H1 (cell line): ENCODE results near the gene PNPLA1. TPM values are rescaled to one million over a fixed set of nuclear protein-coding genes. Genes with fewer than 3 reads are reported as not detected.

Experiments used
- CTCF ChIA-PET: fragments of 300-600 bp; sonication (Branson Sonifier 250); formaldehyde crosslinking; loops from one replicate; lab custom pipeline; 2021; ENCODE audit not compliant: partially characterized antibody; lab: Charles Lee
- POLR2A ChIA-PET: fragments of 300-600 bp; sonication (Branson Sonifier 250); formaldehyde crosslinking; loops from one replicate; lab custom pipeline; 2021; ENCODE audit warnings: inconsistent platforms; ENCODE audit not compliant: partially characterized antibody; lab: Charles Lee
- DNase-seq, 2 experiments: peaks; one replicate each; pipeline versions ENCODE4 v3.0.0 to v3.0.0-alpha.2; 2010 to 2022; ENCODE audit warnings: low spot score in 2 of 2, low read depth in 1 of 2, mixed read lengths in 1 of 2
- FAIRE-seq: peaks from 2 replicates; lab custom pipeline; 2011; peaks lifted over from hg19 to GRCh38; lab: Jason Lieb, UNC
- H2AFZ ChIP-seq: 2 replicates; pipeline ENCODE4 v1.8.1; 2012; ENCODE audit warnings: low read length, inconsistent platforms
- H2AK5ac ChIP-seq: 2 replicates; pipeline ENCODE4 v1.6.1; 2013; ENCODE audit warnings: low read depth, low read length
- H2BK120ac ChIP-seq: replicated peaks from 2 replicates; pipeline ENCODE3; 2013; ENCODE audit warnings: low read depth, low read length, inconsistent platforms
- H2BK12ac ChIP-seq: 2 replicates; pipeline ENCODE4 v1.6.1; 2013; ENCODE audit warnings: low read depth, low read length
- H2BK15ac ChIP-seq: 2 replicates; pipeline ENCODE4 v1.6.1; 2013; ENCODE audit warnings: low read length
- H2BK20ac ChIP-seq: 2 replicates; pipeline ENCODE4 v1.6.1; 2013; ENCODE audit warnings: low read length
- H2BK5ac ChIP-seq: 2 replicates; pipeline ENCODE4 v1.6.1; 2013; ENCODE audit warnings: low read depth, low read length
- H3K14ac ChIP-seq: 2 replicates; pipeline ENCODE4 v1.6.1; 2013; ENCODE audit warnings: inconsistent platforms; ENCODE audit not compliant: insufficient read length
- H3K18ac ChIP-seq: 2 replicates; pipeline ENCODE4 v1.6.1; 2013; ENCODE audit warnings: low read length; ENCODE audit errors: extremely low read depth
- H3K23ac ChIP-seq: 2 replicates; pipeline ENCODE4 v1.6.1; 2013; ENCODE audit warnings: inconsistent platforms; ENCODE audit not compliant: insufficient read length
- H3K23me2 ChIP-seq: 2 replicates; pipeline ENCODE4 v1.6.1; 2013; ENCODE audit warnings: low read depth, low read length
- H3K27ac ChIP-seq: 2 replicates; pipeline ENCODE4 v1.6.1; 2011; ENCODE audit warnings: low read depth, low read length, inconsistent platforms
- H3K27me3 ChIP-seq, 4 experiments: replicated peaks in 1 of 4; 1 replicate in 1 of 4; 2 replicates in 3 of 4; pipeline versions ENCODE4 v1.6.1 to v1.8.1; 2011 to 2013; ENCODE audit warnings: low read length in 3 of 4, mild to moderate bottlenecking in 3 of 4, inconsistent platforms in 2 of 4, mixed read lengths in 2 of 4, moderate library complexity in 1 of 4; ENCODE audit not compliant: control insufficient read depth in 3 of 4, insufficient read depth in 3 of 4; ENCODE audit errors: extremely low read depth in 1 of 4
- H3K36me3 ChIP-seq, 4 experiments: 2 replicates each; pipeline versions ENCODE4 v1.6.1 to v1.8.1; 2011 to 2013; ENCODE audit warnings: mild to moderate bottlenecking in 4 of 4, low read length in 3 of 4, moderate library complexity in 2 of 4, control low read depth in 1 of 4, inconsistent platforms in 1 of 4; ENCODE audit not compliant: insufficient read depth in 4 of 4, control insufficient read depth in 2 of 4
- H3K4ac ChIP-seq: replicated peaks from 2 replicates; pipeline ENCODE3; 2013; ENCODE audit warnings: low read length, low read depth, mixed read lengths, inconsistent platforms; ENCODE audit not compliant: insufficient read length
- H3K4me1 ChIP-seq, 4 experiments: replicated peaks in 1 of 4; 1 replicate in 1 of 4; 2 replicates in 3 of 4; pipeline versions ENCODE4 v1.6.1 to v1.8.1; 2011 to 2013; ENCODE audit warnings: low read length in 3 of 4, inconsistent platforms in 2 of 4, mixed read lengths in 1 of 4; ENCODE audit not compliant: insufficient read depth in 4 of 4, control insufficient read depth in 3 of 4
- H3K4me2 ChIP-seq, 2 experiments: 2 replicates each; pipeline versions ENCODE4 v1.6.1 to v1.8.1; 2011 to 2013; ENCODE audit warnings: low read depth in 2 of 2, low read length in 2 of 2, control low read depth in 1 of 2, inconsistent platforms in 1 of 2, mild to moderate bottlenecking in 1 of 2; ENCODE audit not compliant: insufficient read depth in 1 of 2
- H3K4me3 ChIP-seq, 4 experiments: fragments of 200-600, 300-600 bp in 1 of 4; sonication (generic), shearing (Covaris generic), sonication (Bioruptor Twin) in 1 of 4; 2 replicates each; pipeline versions ENCODE4 v1.5.1 to v1.8.1; 2011 to 2016; ENCODE audit warnings: low read length in 4 of 4, low read depth in 3 of 4, control low read depth in 2 of 4, inconsistent platforms in 2 of 4, mild to moderate bottlenecking in 2 of 4, mixed read lengths in 1 of 4, moderate library complexity in 1 of 4; ENCODE audit not compliant: insufficient read depth in 2 of 4; ENCODE audit errors: extremely low read depth in 1 of 4
- H3K56ac ChIP-seq: replicated peaks from 2 replicates; pipeline ENCODE3; 2013; ENCODE audit warnings: low read depth, mild to moderate bottlenecking, mixed read lengths, low read length, inconsistent platforms; ENCODE audit not compliant: insufficient read length
- H3K79me1 ChIP-seq: 2 replicates; pipeline ENCODE4 v1.6.1; 2013; ENCODE audit warnings: low read depth, low read length, control low read depth
- H3K79me2 ChIP-seq, 2 experiments: 2 replicates each; pipeline versions ENCODE4 v1.6.1 to v1.8.1; 2012 to 2013; ENCODE audit warnings: low read length in 2 of 2, mild to moderate bottlenecking in 2 of 2, inconsistent platforms in 1 of 2; ENCODE audit not compliant: insufficient read depth in 2 of 2, control insufficient read depth in 1 of 2
- H3K9ac ChIP-seq, 4 experiments: replicated peaks in 1 of 4; 1 replicate in 1 of 4; 2 replicates in 3 of 4; pipeline versions ENCODE4 v1.6.1 to v1.8.1; 2011 to 2013; ENCODE audit warnings: low read depth in 3 of 4, low read length in 3 of 4, control low read depth in 2 of 4, mild to moderate bottlenecking in 2 of 4, moderate library complexity in 2 of 4, inconsistent platforms in 1 of 4; ENCODE audit errors: extremely low read depth in 1 of 4
- H3K9me3 ChIP-seq, 2 experiments: 2 replicates each; pipeline versions ENCODE4 v1.6.1 to v1.8.1; 2012 to 2013; ENCODE audit warnings: mild to moderate bottlenecking in 2 of 2, moderate library complexity in 2 of 2, control low read depth in 1 of 2, inconsistent platforms in 1 of 2, low read depth in 1 of 2, low read length in 1 of 2, mixed read lengths in 1 of 2; ENCODE audit not compliant: insufficient read depth in 2 of 2
- H4K20me1 ChIP-seq, 2 experiments: replicated peaks in 1 of 2; 2 replicates each; pipeline versions ENCODE3 to v1.8.1; 2011 to 2013; ENCODE audit warnings: inconsistent platforms in 2 of 2, low read length in 2 of 2, mild to moderate bottlenecking in 1 of 2; ENCODE audit not compliant: insufficient read depth in 2 of 2, control insufficient read depth in 1 of 2
- H4K5ac ChIP-seq: 2 replicates; pipeline ENCODE4 v1.6.1; 2013; ENCODE audit warnings: low read length, low read depth, mixed read lengths, inconsistent platforms; ENCODE audit not compliant: insufficient read length
- H4K8ac ChIP-seq: 2 replicates; pipeline ENCODE4 v1.8.0; 2013; ENCODE audit warnings: mild to moderate bottlenecking, moderate library complexity, low read length, inconsistent platforms; ENCODE audit not compliant: insufficient read depth; ENCODE audit errors: extremely low read depth
- H4K91ac ChIP-seq: replicated peaks from 2 replicates; pipeline ENCODE3; 2013; ENCODE audit warnings: low read length, mixed read lengths, inconsistent platforms; ENCODE audit not compliant: insufficient read length
- EZH2 ChIP-seq: fragments of 200-600 bp; sonication (generic); IDR thresholded peaks from 2 replicates; pipeline ENCODE4 v1.7.1; 2012; ENCODE audit warnings: low read depth, mild to moderate bottlenecking, moderate library complexity, low read length, inconsistent platforms; ENCODE audit not compliant: severe bottlenecking
- WGBS, 2 experiments: shearing (Covaris generic) in 1 of 2; methylation state at CpG; one replicate each; pipeline versions ENCODE4 v1.1.6 to v1.1.7; 2013 to 2015; ENCODE audit warnings: low lambda C conversion rate in 2 of 2, mixed read lengths in 2 of 2, inconsistent platforms in 1 of 2, low coverage in 1 of 2, missing lambda C conversion rate in 1 of 2; ENCODE audit not compliant: insufficient replicate concordance in 2 of 2, insufficient coverage in 1 of 2, insufficient read length in 1 of 2; ENCODE audit errors: extremely low coverage in 1 of 2, missing lambda C conversion rate in 1 of 2; 5-methylcytosine and 5-hydroxymethylcytosine counted together
- polyA plus RNA-seq, 7 experiments: library from polyadenylated mRNA; depleted of rRNA in 3 of 7; stranded (reverse) in 5 of 7; unstranded in 2 of 7; fragments of >200 nt in 5 of 7; fragments of 200-250 nt in 2 of 7; gene quantifications; 1 replicate in 5 of 7; 2 replicates in 1 of 7; 4 replicates in 1 of 7; pipeline versions ENCODE4 v1.2.1 to v1.2.3, GENCODE V29; 2011 to 2013; ENCODE audit warnings: missing spikeins in 2 of 7, mixed read lengths in 2 of 7
- total RNA-seq: library from RNA; stranded (reverse); fragmentation: NEBNext Ultra II Directional; extraction: Animal tissue kit (Norgen Biotek cat#: 25700); gene quantifications from 2 replicates; pipeline ENCODE4 v1.2.1, GENCODE V29; 2021
- TF ChIP-seq, protein P1 (sequence below): IDR thresholded peaks from 2 replicates; pipeline ENCODE4 v1.6.1; 2012; ENCODE audit warnings: inconsistent platforms

The PNPLA1 gene
- total and polyA plus RNA-seq, 2 of the 8 experiments (the other 6 are each of a cell fraction or from before 2014, with no cell fraction given): not detected

DNA sequence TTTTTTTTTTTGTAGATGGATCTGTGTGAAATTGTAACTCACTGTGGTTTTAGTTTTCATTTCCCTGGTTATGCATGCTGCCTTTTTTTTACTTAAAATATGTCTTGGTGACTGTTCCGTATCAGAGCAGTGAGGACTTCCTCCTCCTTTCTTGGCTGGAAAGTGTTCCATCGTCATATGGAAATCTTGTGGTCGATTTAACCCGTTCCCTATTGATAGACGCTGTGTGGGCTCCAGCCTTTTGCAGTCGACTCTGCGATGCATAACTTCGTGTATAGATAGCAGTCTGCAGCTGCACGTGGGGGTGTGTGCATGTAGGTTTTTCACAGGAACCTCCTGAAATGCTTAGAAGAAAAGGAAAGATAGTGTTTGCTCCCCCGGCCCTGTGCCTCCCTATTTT is 28.1 kb upstream of the PNPLA1 start:
- Histone ChIP-seq H2BK5ac (no peak overlapping the region), H2BK120ac (no peak overlapping the region), H2BK12ac (no peak overlapping the region), H4K5ac (no peak overlapping the region), H3K9me3 (no peaks in the 10 kb centered on the region), H3K9ac (no peak overlapping the region), H4K8ac (no peak overlapping the region), H4K91ac (no peak overlapping the region), H3K79me2 (no peaks in the 10 kb centered on the region), H3K27ac (no peak overlapping the region), H3K4me1 (peaks cover 6 to 15% (median 11%) of the 10 kb centered on the region in 4 experiments), H3K23ac (no peak overlapping the region), H2AK5ac (no peak overlapping the region), H4K20me1 (no peaks in the 10 kb centered on the region), H3K79me1 (no peaks in the 10 kb centered on the region), H2BK15ac (no peak overlapping the region), H3K23me2 (peaks cover 2% of the 10 kb centered on the region), H3K4me3 (no peak overlapping the region), H3K4ac (no peak overlapping the region), H3K18ac (no peak overlapping the region), H3K36me3 (no peaks in the 10 kb centered on the region), H3K4me2 (no peak overlapping the region), H2BK20ac (no peak overlapping the region), H3K14ac (no peak overlapping the region), H3K27me3 (no peaks in the 10 kb centered on the region; a peak in 1 of 7 replicates), H2AFZ (no peak overlapping the region), H3K56ac (no peak overlapping the region)
- no peak for DNase-seq
- WGBS, 2 experiments: 78% methylated on average over 10 of the region's 10 CpGs; no CpG with 5 or more reads in 1 of the 2 experiments
- FAIRE-seq: no peak
- POLR2A ChIA-PET: no interaction called here
- CTCF ChIA-PET: interaction anchor here (0.6 to 0.7 kb wide), 2 partner anchors 100 to 524 kb away, joined by 3 read pairs; no protein-coding TSS in a partner anchor
- no peak for TF ChIP-seq EZH2
- TF ChIP-seq, protein P1, sequence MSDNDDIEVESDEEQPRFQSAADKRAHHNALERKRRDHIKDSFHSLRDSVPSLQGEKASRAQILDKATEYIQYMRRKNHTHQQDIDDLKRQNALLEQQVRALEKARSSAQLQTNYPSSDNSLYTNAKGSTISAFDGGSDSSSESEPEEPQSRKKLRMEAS: no peak
